ENCODE results near the gene AK5. TPM values are rescaled to one million over a fixed set of nuclear protein-coding genes. Genes with fewer than 3 reads are reported as not detected.

AK5 gene
- total and polyA plus RNA-seq, 9 donors: 0.45 to 3.5 (median 0.82) TPM; not detected in 2

DNA sequence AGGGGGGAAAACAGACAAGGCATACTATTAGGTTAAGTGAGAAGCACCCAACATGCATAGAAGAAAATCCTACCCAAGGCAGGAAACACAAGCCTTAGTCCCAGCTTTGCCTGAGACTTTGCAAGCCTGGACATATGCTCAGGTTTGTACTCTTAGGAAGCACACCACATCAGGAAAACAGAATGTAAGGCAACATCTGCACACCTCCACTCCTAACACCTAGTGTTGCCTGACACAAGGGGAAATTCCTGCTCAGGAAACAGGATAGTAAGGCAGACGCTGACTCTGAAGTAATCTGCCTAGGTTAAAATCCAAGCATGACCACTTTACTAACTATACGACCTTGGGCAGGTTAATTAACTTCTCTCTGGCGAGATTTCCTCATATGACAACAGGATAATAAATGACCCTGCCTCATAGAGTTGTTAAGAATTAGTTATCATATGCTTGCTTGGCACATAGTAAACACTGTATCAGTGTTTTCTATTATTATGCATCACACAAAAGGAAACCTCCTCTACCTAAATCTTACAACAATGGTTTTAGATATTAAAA is 280.9 kb downstream of the AK5 start:
- H3K9me3 ChIP-seq: no peaks in the 10 kb centered on the region
- TF ChIP-seq, protein P1, sequence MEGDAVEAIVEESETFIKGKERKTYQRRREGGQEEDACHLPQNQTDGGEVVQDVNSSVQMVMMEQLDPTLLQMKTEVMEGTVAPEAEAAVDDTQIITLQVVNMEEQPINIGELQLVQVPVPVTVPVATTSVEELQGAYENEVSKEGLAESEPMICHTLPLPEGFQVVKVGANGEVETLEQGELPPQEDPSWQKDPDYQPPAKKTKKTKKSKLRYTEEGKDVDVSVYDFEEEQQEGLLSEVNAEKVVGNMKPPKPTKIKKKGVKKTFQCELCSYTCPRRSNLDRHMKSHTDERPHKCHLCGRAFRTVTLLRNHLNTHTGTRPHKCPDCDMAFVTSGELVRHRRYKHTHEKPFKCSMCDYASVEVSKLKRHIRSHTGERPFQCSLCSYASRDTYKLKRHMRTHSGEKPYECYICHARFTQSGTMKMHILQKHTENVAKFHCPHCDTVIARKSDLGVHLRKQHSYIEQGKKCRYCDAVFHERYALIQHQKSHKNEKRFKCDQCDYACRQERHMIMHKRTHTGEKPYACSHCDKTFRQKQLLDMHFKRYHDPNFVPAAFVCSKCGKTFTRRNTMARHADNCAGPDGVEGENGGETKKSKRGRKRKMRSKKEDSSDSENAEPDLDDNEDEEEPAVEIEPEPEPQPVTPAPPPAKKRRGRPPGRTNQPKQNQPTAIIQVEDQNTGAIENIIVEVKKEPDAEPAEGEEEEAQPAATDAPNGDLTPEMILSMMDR (IDR thresholded peaks at IDR 0.05): no peak
- no peaks in the 10 kb centered on the region for H3K36me3 ChIP-seq
- no peak overlapping the region for H3K4me3 ChIP-seq
- H3K27me3 ChIP-seq: no peaks in the 10 kb centered on the region
- intact Hi-C loops (cut with DNase I): no loop called here
- DNase-seq: no peak
- 79 to 84% (median 81%) methylated on average over 3 of the region's 3 CpGs for WGBS, 3 donors
- H3K4me1 ChIP-seq (ENCODE audit: insufficient read depth): no peaks in the 10 kb centered on the region
- H3K27ac ChIP-seq: no peak overlapping the region

DNA sequence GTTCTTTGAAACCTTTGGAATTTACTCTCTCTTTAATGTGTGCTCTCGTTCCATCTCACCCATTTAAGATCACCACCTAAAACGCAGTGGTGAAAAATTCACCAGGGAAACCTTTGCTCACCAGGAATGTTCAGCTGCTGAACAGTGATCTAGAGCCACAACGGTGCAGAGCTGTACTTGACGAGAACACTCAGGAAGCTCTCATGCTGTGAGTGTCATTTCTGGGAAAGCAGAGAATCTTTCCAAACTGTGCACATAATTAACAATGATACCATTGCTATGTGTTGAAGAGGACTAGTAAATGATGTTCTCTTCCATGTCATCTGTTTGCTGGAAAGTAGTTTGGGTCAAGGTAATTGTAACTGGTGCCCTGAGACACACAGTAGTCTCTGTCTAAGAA is 283.5 kb downstream of the AK5 start:
- no peak overlapping the region for H3K27ac ChIP-seq
- no peaks in the 10 kb centered on the region for H3K36me3 ChIP-seq
- H3K9me3 ChIP-seq: no peaks in the 10 kb centered on the region
- intact Hi-C loops (cut with DNase I): no loop called here
- no peaks in the 10 kb centered on the region for H3K4me1 ChIP-seq (ENCODE audit: insufficient read depth)
- TF ChIP-seq, protein P1 (IDR thresholded peaks at IDR 0.05): no peak
- TF ChIP-seq EP300 (IDR thresholded peaks at IDR 0.05) (no peak), POLR2A (IDR thresholded peaks at IDR 0.05) (no peak)
- no peak for DNase-seq
- H3K27me3 ChIP-seq: no peaks in the 10 kb centered on the region
- 90 to 93% (median 92%) methylated on average over 4 of the region's 4 CpGs for WGBS, 3 donors
- no peak overlapping the region for H3K4me3 ChIP-seq

DNA sequence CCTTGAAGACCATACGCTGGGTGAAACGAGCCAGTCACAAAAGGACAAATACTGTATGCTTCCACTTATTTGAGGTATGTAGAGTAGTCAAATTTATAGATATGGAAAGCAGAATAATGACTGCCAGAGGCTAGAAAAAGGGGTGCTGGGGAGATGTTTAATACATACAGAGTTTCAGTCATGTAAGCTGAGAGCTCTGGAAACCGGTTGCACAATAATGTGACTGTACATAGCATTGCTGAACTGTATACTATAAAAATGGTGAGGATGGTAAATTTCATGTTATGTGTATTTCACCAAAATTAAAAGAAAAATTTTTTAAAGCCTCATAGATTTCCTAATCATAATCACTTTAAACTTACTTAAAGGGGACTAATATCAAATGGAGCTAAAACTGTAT is 289.8 kb downstream of the AK5 start:
- TF ChIP-seq POLR2A (IDR thresholded peaks at IDR 0.05) (no peak), EP300 (IDR thresholded peaks at IDR 0.05) (no peak)
- TF ChIP-seq, protein P1 (IDR thresholded peaks at IDR 0.05): no peak
- no peaks in the 10 kb centered on the region for H3K27me3 ChIP-seq
- 92 to 100% (median 96%) methylated on average over 3 of the region's 3 CpGs for WGBS, 3 donors
- intact Hi-C loops (cut with DNase I): no loop called here
- H3K27ac ChIP-seq: no peak overlapping the region
- DNase-seq: no peak
- no peaks in the 10 kb centered on the region for H3K36me3 ChIP-seq
- no peaks in the 10 kb centered on the region for H3K9me3 ChIP-seq
- no peak overlapping the region for H3K4me3 ChIP-seq
- H3K4me1 ChIP-seq (ENCODE audit: insufficient read depth): no peaks in the 10 kb centered on the region

DNA sequence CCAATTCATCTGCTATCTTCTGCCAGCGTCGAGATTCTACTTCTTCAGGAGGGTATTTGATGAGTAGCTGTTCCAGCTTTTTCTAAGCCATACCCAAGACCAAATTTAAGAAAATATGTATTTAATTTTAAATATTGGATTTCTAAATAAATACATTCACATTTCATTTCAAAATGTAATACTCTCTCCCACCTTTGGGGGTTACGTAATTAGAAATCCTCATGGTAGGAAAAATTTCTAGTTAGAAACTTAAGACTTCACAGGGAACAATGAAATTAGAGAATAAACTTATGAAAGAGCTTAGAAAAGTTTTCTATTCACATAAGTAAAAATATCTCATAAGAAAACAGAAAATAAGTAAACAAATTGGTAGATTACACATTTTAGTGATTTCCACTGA is 297.7 kb downstream of the AK5 start:
- no peaks in the 10 kb centered on the region for H3K36me3 ChIP-seq

More for the DNA sequence above, 297.7 kb downstream of the AK5 start:
- H3K27ac ChIP-seq: no peak overlapping the region
- no peak for DNase-seq
- H3K4me1 ChIP-seq (ENCODE audit: insufficient read depth): no peaks in the 10 kb centered on the region
- H3K27me3 ChIP-seq: no peaks in the 10 kb centered on the region
- no peak overlapping the region for H3K4me3 ChIP-seq
- TF ChIP-seq POLR2A (IDR thresholded peaks at IDR 0.05) (no peak), EP300 (IDR thresholded peaks at IDR 0.05) (no peak)
- TF ChIP-seq, protein P1 (IDR thresholded peaks at IDR 0.05): no peak
- H3K9me3 ChIP-seq: no peaks in the 10 kb centered on the region
- WGBS, 3 donors: 97 to 98% (median 98%) methylated on average over 3 of the region's 3 CpGs
- intact Hi-C loops (cut with DNase I): no loop called here

Data from ovary (tissue), 9 donors.